ENCODE results near the gene MLKL. TPM values are rescaled to one million over a fixed set of nuclear protein-coding genes. Genes with fewer than 3 reads are reported as not detected.

Gene MLKL
- total and polyA plus RNA-seq, 2 of the 13 experiments (the other 11 are each of a cell fraction or from before 2014, with no cell fraction given) = 6.4 to 10.7 TPM

DNA sequence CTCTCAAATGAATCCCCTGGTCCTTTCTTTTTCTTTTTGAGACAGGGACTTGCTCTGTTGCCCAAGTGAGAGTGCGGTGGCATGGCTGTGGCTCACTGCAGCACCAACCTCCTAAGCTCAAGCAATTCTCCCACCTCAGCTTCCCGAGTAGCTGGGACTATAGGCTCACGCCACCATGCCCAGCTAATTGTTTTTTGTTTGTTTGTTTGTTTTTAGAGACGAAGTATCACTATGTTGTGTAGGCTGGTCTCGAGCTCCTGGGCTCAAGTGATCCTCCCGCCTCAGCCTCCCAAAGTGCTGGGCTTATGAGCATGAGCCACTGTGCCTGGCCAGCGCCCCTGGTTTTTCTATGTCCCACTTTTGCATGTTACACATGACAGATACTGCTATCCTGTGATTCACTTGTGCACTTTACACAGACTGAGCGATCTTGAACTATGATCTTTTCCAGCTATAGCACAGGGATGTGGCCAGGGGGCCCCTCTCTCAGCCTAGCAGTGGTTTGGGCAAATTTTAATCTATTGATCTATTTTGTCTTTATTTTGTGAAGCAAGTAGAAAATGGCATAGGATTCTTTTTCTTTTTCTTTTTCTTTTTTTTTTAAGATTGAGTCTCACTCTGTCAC, 31.3 kb upstream of the MLKL start (continued):
- TF ChIP-seq SOX6 (IDR thresholded peaks at IDR 0.05) = no peak
- TF ChIP-seq SOX6 (CRISPR knock-in tag; IDR thresholded peaks at IDR 0.05) = no peak
- TF ChIP-seq NRL (CRISPR knock-in tag; IDR thresholded peaks at IDR 0.05; ENCODE audit: borderline replicate concordance) = no peak
- TF ChIP-seq HNF4G (IDR thresholded peaks at IDR 0.05; ENCODE audit: borderline replicate concordance, low read depth, low read length) = peak; percentile 44; the same call in 1 of the 2 replicates
- no peak for TF ChIP-seq HNF4G (CRISPR knock-in tag; IDR thresholded peaks at IDR 0.05; ENCODE audit: borderline replicate concordance, low read depth)
- TF ChIP-seq ZGPAT (CRISPR knock-in tag; IDR thresholded peaks at IDR 0.05) = 0 out of 2 replicates have a peak, but pooled peaks have one; percentile 26
- TF ChIP-seq BHLHE40 (IDR thresholded peaks at IDR 0.05; ENCODE audit: low read length) = no peak
- TF ChIP-seq ASH2L (IDR thresholded peaks at IDR 0.05; ENCODE audit: insufficient read length, low read depth, low read length) = peak; percentile 33
- no peak for TF ChIP-seq MED13 (CRISPR knock-in tag; IDR thresholded peaks at IDR 0.05)
- TF ChIP-seq, protein P1, sequence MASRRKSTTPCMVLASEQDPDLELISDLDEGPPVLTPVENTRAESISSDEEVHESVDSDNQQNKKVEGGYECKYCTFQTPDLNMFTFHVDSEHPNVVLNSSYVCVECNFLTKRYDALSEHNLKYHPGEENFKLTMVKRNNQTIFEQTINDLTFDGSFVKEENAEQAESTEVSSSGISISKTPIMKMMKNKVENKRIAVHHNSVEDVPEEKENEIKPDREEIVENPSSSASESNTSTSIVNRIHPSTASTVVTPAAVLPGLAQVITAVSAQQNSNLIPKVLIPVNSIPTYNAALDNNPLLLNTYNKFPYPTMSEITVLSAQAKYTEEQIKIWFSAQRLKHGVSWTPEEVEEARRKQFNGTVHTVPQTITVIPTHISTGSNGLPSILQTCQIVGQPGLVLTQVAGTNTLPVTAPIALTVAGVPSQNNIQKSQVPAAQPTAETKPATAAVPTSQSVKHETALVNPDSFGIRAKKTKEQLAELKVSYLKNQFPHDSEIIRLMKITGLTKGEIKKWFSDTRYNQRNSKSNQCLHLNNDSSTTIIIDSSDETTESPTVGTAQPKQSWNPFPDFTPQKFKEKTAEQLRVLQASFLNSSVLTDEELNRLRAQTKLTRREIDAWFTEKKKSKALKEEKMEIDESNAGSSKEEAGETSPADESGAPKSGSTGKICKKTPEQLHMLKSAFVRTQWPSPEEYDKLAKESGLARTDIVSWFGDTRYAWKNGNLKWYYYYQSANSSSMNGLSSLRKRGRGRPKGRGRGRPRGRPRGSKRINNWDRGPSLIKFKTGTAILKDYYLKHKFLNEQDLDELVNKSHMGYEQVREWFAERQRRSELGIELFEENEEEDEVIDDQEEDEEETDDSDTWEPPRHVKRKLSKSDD (CRISPR knock-in tag; IDR thresholded peaks at IDR 0.05; ENCODE audit: low read depth) = no peak
- no peak for TF ChIP-seq NBN (conservative IDR thresholded peaks at IDR 0.05)
- TF ChIP-seq PHF21A (CRISPR knock-in tag; IDR thresholded peaks at IDR 0.05) = peak; percentile 53
- no peak for TF ChIP-seq ZNF839 (CRISPR knock-in tag; IDR thresholded peaks at IDR 0.05; ENCODE audit: borderline replicate concordance)
- TF ChIP-seq ZNF768 (CRISPR knock-in tag; IDR thresholded peaks at IDR 0.05) = no peak
- no peak for TF ChIP-seq ZSCAN31 (CRISPR knock-in tag; IDR thresholded peaks at IDR 0.05; ENCODE audit: low read depth)
- peak; percentile 86 for TF ChIP-seq HNF4A (CRISPR knock-in tag; IDR thresholded peaks at IDR 0.05)
- 0 out of 2 replicates have a peak, but pooled peaks have one; percentile 18 for TF ChIP-seq THAP9 (CRISPR knock-in tag; IDR thresholded peaks at IDR 0.05; ENCODE audit: borderline replicate concordance)
- TF ChIP-seq ZNF607 (CRISPR knock-in tag; IDR thresholded peaks at IDR 0.05; ENCODE audit: borderline replicate concordance) = no peak
- TF ChIP-seq NCOA1 (CRISPR knock-in tag; IDR thresholded peaks at IDR 0.05) = no peak
- TF ChIP-seq IRF1 (CRISPR knock-in tag; IDR thresholded peaks at IDR 0.05; ENCODE audit: low read depth) = no peak

Measured in HepG2 (cell line).